GM12892 (cell line): ENCODE data around the gene FAU.
"Not testable (repeated sequence)": the region's sequence is repeated elsewhere in the genome, so short reads cannot be mapped to it uniquely, and the experiment has no call there.

ENCODE experiments used
- DNase-seq: peaks from one replicate; pipeline ENCODE4 v3.0.0; 2011; ENCODE audit not compliant: insufficient read length
- FAIRE-seq: peaks from 2 replicates; lab custom pipeline; 2011; peaks lifted over from hg19 to GRCh38; lab: Jason Lieb, UNC
- POLR2A ChIP-seq: IDR thresholded peaks from 2 replicates; pipeline ENCODE4 v1.6.1; 2011; ENCODE audit warnings: low read depth, low read length, control low read depth
- POLR2AphosphoS5 ChIP-seq: IDR thresholded peaks from 2 replicates; pipeline ENCODE4 v1.6.1; 2011; ENCODE audit warnings: low read depth, low read length, control low read depth
- TAF1 ChIP-seq: IDR thresholded peaks from 2 replicates; pipeline ENCODE4 v1.6.1; 2011; ENCODE audit warnings: low read depth, mild to moderate bottlenecking, control low read depth, low read length, borderline replicate concordance

Gene FAU

GRCh38 chr11:65152122-65152521, 30.2 kb upstream of the FAU start:
- FAIRE-seq: no peak

GRCh38 chr11:65151331-65151899, 29.5 kb upstream of the FAU start:
- DNase-seq (no peak), FAIRE-seq (no peak)
- TF ChIP-seq TAF1: no peak
- TF ChIP-seq POLR2AphosphoS5: no peak
- TF ChIP-seq POLR2A: no peak

More at GRCh38 chr11:65152122-65152521, 30.2 kb upstream of the FAU start:
- TF ChIP-seq POLR2AphosphoS5: no peak
- DNase-seq: no peak

DNA sequence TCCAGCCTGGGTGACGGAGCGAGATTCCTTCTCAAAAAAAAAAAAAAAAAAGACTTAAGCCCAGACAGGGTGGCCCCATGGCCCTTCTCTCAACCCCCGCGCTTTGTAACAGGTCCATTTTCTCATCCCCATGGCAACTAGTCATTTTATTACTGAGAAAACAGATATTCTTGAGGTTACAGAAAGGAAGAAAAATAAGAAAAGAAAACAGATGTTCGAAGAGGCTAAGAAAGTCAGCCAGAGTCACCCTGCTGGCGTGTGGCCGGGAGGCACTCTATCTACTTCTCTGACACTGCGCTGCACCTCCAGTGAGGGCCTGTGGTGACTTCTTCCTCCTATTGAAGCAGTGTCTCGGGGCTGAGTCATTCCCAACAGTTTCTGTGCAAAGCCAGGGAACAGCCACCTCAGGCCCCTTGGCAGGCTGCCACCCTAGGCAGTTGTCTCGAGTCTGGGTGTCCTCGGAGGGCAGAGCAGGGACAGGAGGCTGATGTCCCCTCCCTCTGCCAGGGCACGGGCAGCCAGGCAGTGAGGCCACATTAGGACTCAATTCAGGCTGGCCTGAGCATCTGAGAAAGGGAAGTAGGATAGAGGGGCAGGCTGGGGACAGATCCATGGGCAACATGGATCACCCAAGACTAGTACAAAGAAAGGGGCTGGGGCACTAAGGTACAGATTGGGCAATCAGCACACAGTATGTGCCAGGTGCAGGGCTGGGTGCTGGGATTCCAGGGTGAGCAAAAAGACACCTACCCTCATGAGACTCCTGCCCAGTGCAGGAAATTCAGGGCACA, 28.8 kb upstream of the FAU start:
- TF ChIP-seq TAF1: no peak
- no peak for TF ChIP-seq POLR2A
- DNase-seq (no peak), FAIRE-seq (peak; percentile 56)

DNA sequence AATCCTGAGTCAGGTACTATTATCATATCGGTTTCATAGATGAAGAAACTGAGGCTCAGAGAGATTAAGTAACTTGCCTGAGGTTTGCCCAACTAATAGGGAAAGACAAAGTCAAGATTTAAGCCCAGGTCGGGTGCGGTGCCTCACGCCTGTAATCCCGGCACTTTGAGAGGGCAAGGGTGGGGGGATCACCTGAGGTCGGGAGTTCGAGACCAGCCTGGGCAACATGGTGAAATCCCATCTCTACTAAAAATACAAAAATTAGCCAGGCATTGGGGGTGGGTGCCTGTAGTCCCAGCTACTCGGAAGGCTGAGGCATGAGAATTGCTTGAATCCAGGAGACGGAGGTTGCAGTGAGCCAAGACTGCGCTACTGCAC, 28.2 kb upstream of the FAU start:
- DNase-seq, FAIRE-seq: not testable (repeated sequence)

DNA sequence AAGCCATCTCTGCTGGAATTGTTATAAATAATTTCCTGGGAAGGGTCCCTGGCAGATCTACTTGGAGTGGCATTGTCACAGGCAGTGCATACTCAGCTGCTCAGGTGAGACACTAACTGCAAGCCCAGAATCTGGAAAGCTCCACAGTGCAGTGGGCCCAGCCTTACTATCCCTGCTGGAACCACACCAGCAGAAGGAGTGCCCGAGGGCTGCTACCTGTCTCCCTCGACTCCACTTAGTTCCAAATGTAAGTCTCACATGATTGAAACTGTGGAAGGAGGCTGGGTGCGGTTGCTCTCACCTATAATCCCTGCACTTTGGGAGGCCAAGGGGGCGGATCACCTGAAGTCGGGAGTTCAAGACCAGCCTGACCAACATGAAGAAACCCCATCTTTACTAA, 26.7 kb upstream of the FAU start:
- FAIRE-seq: no peak
- DNase-seq: no peak
- no peak for TF ChIP-seq POLR2A
- no peak for TF ChIP-seq TAF1
- TF ChIP-seq POLR2AphosphoS5: no peak

GRCh38 chr11:65147352-65148075, 25.6 kb upstream of the FAU start:
- no peak for TF ChIP-seq POLR2A
- no peak for TF ChIP-seq TAF1
- no peak for TF ChIP-seq POLR2AphosphoS5
- FAIRE-seq: no peak
- DNase-seq: no peak

DNA sequence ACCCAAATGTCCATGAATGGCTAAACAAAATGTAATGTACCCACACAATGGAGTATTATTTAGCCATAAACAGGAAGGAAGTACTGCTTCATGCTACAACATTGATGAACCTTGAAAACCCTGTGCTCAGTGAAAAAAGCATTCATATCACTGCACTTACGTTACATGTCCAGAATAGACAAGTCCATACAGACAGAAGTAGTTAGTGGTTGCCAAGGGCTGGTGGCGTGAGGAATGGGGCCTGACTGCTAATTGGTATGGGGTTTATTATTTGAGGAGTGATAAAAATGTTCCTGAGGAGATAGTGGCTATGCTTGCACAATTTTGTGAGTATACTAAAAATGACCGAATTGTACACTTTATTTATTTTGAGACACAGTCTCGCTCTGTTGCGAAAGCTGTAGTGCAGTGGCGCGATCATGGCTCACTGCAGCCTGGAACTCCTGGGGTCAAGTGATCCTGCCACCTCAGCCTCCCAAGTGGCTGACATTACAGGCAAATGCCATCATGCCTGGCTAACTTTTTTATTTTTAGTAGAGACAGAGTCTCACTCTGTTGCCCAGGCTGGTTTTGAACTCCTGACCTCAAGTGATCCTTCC, 20.1 kb upstream of the FAU start:
- TF ChIP-seq POLR2AphosphoS5 (no peak), POLR2A (no peak), TAF1 (no peak)

DNA sequence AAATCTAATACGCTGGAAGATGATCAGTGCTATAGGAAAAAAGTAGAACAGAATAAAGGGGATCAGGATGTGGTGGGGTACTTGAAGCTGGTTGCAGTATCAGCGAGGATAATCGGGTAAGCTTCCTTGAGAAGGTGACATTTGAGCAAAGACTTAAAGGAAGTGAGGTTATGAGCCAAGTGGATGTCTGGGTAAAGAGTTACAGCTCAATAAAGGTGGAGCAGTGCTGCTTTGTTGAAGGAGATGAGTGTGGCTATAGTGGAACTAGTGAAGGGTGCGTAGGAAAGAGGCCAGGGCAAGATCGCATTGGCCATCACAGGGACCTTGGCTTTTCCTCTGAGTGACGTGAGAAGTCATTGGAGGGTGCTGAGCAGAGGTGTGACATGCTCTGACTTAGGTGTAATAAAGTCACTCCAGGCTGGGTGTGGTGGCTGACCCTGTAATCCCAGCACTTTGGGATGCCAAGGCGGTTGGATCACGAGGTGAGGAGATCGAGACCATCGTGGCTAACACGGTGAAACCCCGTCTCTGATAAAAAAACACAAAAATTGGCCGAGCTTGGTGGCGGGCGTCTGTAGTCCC, 14.7 kb upstream of the FAU start:
- TF ChIP-seq POLR2A (no peak), TAF1 (no peak), POLR2AphosphoS5 (no peak)
- DNase-seq (no peak), FAIRE-seq (no peak)

More for the DNA sequence above, 20.1 kb upstream of the FAU start:
- DNase-seq (no peak), FAIRE-seq (peak; percentile 33)

- no peak for TF ChIP-seq TAF1
- TF ChIP-seq POLR2AphosphoS5: no peak
- no peak for TF ChIP-seq POLR2A
- FAIRE-seq (no peak), DNase-seq (no peak)
Observed at GRCh38 chr11:65135633-65136145, 13.8 kb upstream of the FAU start.

GRCh38 chr11:65134952-65135632, 13.2 kb upstream of the FAU start:
- FAIRE-seq (no peak), DNase-seq (peak; percentile 91)
- TF ChIP-seq POLR2AphosphoS5: peak; percentile 55; the same call in 1 of the 2 replicates
- no peak for TF ChIP-seq TAF1
